K562 (cell line): ENCODE data around the gene PNKD. TPM values are rescaled to one million over a fixed set of nuclear protein-coding genes. Genes with fewer than 3 reads are reported as not detected.

ENCODE experiments used
- ARHGAP35 ChIP-seq: fragments of 450-650 bp; IDR thresholded peaks from 2 replicates; pipeline ENCODE4 v1.6.1; 2018; ENCODE audit not compliant: partially characterized antibody
- JUN ChIP-seq, 2 experiments: sonication (generic) in 1 of 2; formaldehyde crosslinking in 1 of 2; IDR thresholded peaks; 2 replicates each; pipeline versions ENCODE4 v1.6.1 to v1.8.0; 2012 to 2022; ENCODE audit warnings: borderline replicate concordance in 2 of 2, mild to moderate bottlenecking in 2 of 2, improper control_type of control experiment in 1 of 2, low read depth in 1 of 2, low read length in 1 of 2, missing genetic modification reagents in 1 of 2
- NRF1 ChIP-seq, 2 experiments: fragments of 450-650 bp; IDR thresholded peaks in 1 of 2; conservative IDR thresholded peaks in 1 of 2; 2 replicates each; pipeline ENCODE4 v1.6.1; 2014; ENCODE audit warnings: mild to moderate bottlenecking in 2 of 2
- OTX1 ChIP-seq: fragments of 450-650 bp; formaldehyde crosslinking; IDR thresholded peaks from 2 replicates; pipeline ENCODE4 v1.4.0; 2022; ENCODE audit warnings: mild to moderate bottlenecking
- RBM34 ChIP-seq: fragments of 200-400 bp; formaldehyde crosslinking; IDR thresholded peaks from 2 replicates; pipeline ENCODE4 v1.6.1; 2018; ENCODE audit warnings: low read length, borderline replicate concordance; ENCODE audit not compliant: insufficient read depth
- ZNF134 ChIP-seq: fragments of 250-450 bp; sonication (Bioruptor Pico); conservative IDR thresholded peaks from 2 replicates; pipeline ENCODE4 v1.4.0; 2020
- ZNF318 ChIP-seq, 2 experiments: fragments of 450-650 bp; IDR thresholded peaks; 2 replicates each; pipeline ENCODE4 v1.6.1; 2016; ENCODE audit warnings: mild to moderate bottlenecking in 2 of 2, borderline replicate concordance in 1 of 2, low read depth in 1 of 2, moderate library complexity in 1 of 2
- ZNF518B ChIP-seq: fragments of 250-450 bp; sonication (Bioruptor Pico); IDR thresholded peaks from 2 replicates; pipeline ENCODE4 v1.5.0; 2021; ENCODE audit warnings: mild to moderate bottlenecking, moderate library complexity
- ZNF561 ChIP-seq: fragments of 450-650 bp; formaldehyde crosslinking; conservative IDR thresholded peaks from 2 replicates; pipeline ENCODE4 v1.4.0; 2020; ENCODE audit warnings: mild to moderate bottlenecking, moderate library complexity
- polyA plus RNA-seq, 8 experiments: library from polyadenylated mRNA; depleted of rRNA in 4 of 8; stranded (reverse) in 5 of 8; unstranded in 3 of 8; fragments of >200 nt; fragmentation: Nextera tagmentation in 2 of 8; fragmentation: Illumina TruSeq in 1 of 8; extraction: Ambion mirVana in 2 of 8; extraction: Trizol in 1 of 8; gene quantifications; 2 replicates each; pipeline versions ENCODE4 v1.2.1 to v1.2.3, GENCODE V29; 2011 to 2014; ENCODE audit warnings: inconsistent platforms in 1 of 8, missing spikeins in 1 of 8
- total RNA-seq, 7 experiments: library from RNA; depleted of rRNA in 6 of 7; stranded (reverse); fragments of >200 nt in 6 of 7; fragmentation: Illumina TruSeq in 2 of 7; extraction: Trizol in 2 of 7; gene quantifications; 2 replicates each; pipeline versions ENCODE4 v1.2.1 to v1.2.3, GENCODE V29; 2011 to 2021; ENCODE audit warnings: low replicate concordance in 1 of 7

Gene PNKD
- total and polyA plus RNA-seq, 9 of the 15 experiments (the other 6 are each of a cell fraction or from before 2014, with no cell fraction given), result 26.0 to 105 (median 60.1) TPM

- TF ChIP-seq ZNF518B (CRISPR knock-in tag), result no peak
- TF ChIP-seq ZNF561 (CRISPR knock-in tag), result no peak
- no peak for TF ChIP-seq OTX1
- no peak for TF ChIP-seq ZNF134 (CRISPR knock-in tag)
- TF ChIP-seq ARHGAP35, result no peak
- TF ChIP-seq ZNF318 (IDR thresholded peaks at IDR 0.05; ENCODE audit: borderline replicate concordance in 1 of 2, low read depth in 1 of 2), result no peak
- TF ChIP-seq JUN (IDR thresholded peaks at IDR 0.05; ENCODE audit: borderline replicate concordance, low read depth, low read length), result peak; percentile 25; the same call in 1 of the 2 replicates
- no peak for TF ChIP-seq JUN (CRISPR knock-in tag; IDR thresholded peaks at IDR 0.05; ENCODE audit: borderline replicate concordance)
- no peak for TF ChIP-seq RBM34
- TF ChIP-seq NRF1 (conservative IDR thresholded peaks at IDR 0.05 in 1 of 2, IDR thresholded peaks at IDR 0.05 in 1 of 2), result peak in 1 of 2 experiments; percentile 33; a peak in 2 of 4 replicates
Observed at GRCh38 chr2:218292048-218293014, 22.0 kb downstream of the PNKD start, which contains the start of gene TMBIM1 (continued).
